H1 (cell line): ENCODE data around the gene ARHGEF7. TPM values are rescaled to one million over a fixed set of nuclear protein-coding genes. Genes with fewer than 3 reads are reported as not detected.

Experiments used
- CTCF ChIA-PET: fragments of 300-600 bp; sonication (Branson Sonifier 250); formaldehyde crosslinking; loops from one replicate; lab custom pipeline; 2021; ENCODE audit not compliant: partially characterized antibody; lab: Charles Lee
- POLR2A ChIA-PET: fragments of 300-600 bp; sonication (Branson Sonifier 250); formaldehyde crosslinking; loops from one replicate; lab custom pipeline; 2021; ENCODE audit warnings: inconsistent platforms; ENCODE audit not compliant: partially characterized antibody; lab: Charles Lee
- DNase-seq, 2 experiments: peaks; one replicate each; pipeline versions ENCODE4 v3.0.0 to v3.0.0-alpha.2; 2010 to 2022; ENCODE audit warnings: low spot score in 2 of 2, low read depth in 1 of 2, mixed read lengths in 1 of 2
- FAIRE-seq: peaks from 2 replicates; lab custom pipeline; 2011; peaks lifted over from hg19 to GRCh38; lab: Jason Lieb, UNC
- H2AFZ ChIP-seq: 2 replicates; pipeline ENCODE4 v1.8.1; 2012; ENCODE audit warnings: low read length, inconsistent platforms
- H2AK5ac ChIP-seq: 2 replicates; pipeline ENCODE4 v1.6.1; 2013; ENCODE audit warnings: low read depth, low read length
- H2BK120ac ChIP-seq: replicated peaks from 2 replicates; pipeline ENCODE3; 2013; ENCODE audit warnings: low read depth, low read length, inconsistent platforms
- H2BK12ac ChIP-seq: 2 replicates; pipeline ENCODE4 v1.6.1; 2013; ENCODE audit warnings: low read depth, low read length
- H2BK15ac ChIP-seq: 2 replicates; pipeline ENCODE4 v1.6.1; 2013; ENCODE audit warnings: low read length
- H2BK20ac ChIP-seq: 2 replicates; pipeline ENCODE4 v1.6.1; 2013; ENCODE audit warnings: low read length
- H2BK5ac ChIP-seq: 2 replicates; pipeline ENCODE4 v1.6.1; 2013; ENCODE audit warnings: low read depth, low read length
- H3K14ac ChIP-seq: 2 replicates; pipeline ENCODE4 v1.6.1; 2013; ENCODE audit warnings: inconsistent platforms; ENCODE audit not compliant: insufficient read length
- H3K18ac ChIP-seq: 2 replicates; pipeline ENCODE4 v1.6.1; 2013; ENCODE audit warnings: low read length; ENCODE audit errors: extremely low read depth
- H3K23ac ChIP-seq: 2 replicates; pipeline ENCODE4 v1.6.1; 2013; ENCODE audit warnings: inconsistent platforms; ENCODE audit not compliant: insufficient read length
- H3K23me2 ChIP-seq: 2 replicates; pipeline ENCODE4 v1.6.1; 2013; ENCODE audit warnings: low read depth, low read length
- H3K27ac ChIP-seq: 2 replicates; pipeline ENCODE4 v1.6.1; 2011; ENCODE audit warnings: low read depth, low read length, inconsistent platforms
- H3K27me3 ChIP-seq, 4 experiments: replicated peaks in 1 of 4; 1 replicate in 1 of 4; 2 replicates in 3 of 4; pipeline versions ENCODE4 v1.6.1 to v1.8.1; 2011 to 2013; ENCODE audit warnings: low read length in 3 of 4, mild to moderate bottlenecking in 3 of 4, inconsistent platforms in 2 of 4, mixed read lengths in 2 of 4, moderate library complexity in 1 of 4; ENCODE audit not compliant: control insufficient read depth in 3 of 4, insufficient read depth in 3 of 4; ENCODE audit errors: extremely low read depth in 1 of 4
- H3K36me3 ChIP-seq, 4 experiments: 2 replicates each; pipeline versions ENCODE4 v1.6.1 to v1.8.1; 2011 to 2013; ENCODE audit warnings: mild to moderate bottlenecking in 4 of 4, low read length in 3 of 4, moderate library complexity in 2 of 4, control low read depth in 1 of 4, inconsistent platforms in 1 of 4; ENCODE audit not compliant: insufficient read depth in 4 of 4, control insufficient read depth in 2 of 4
- H3K4ac ChIP-seq: replicated peaks from 2 replicates; pipeline ENCODE3; 2013; ENCODE audit warnings: low read length, low read depth, mixed read lengths, inconsistent platforms; ENCODE audit not compliant: insufficient read length
- H3K4me1 ChIP-seq, 4 experiments: replicated peaks in 1 of 4; 1 replicate in 1 of 4; 2 replicates in 3 of 4; pipeline versions ENCODE4 v1.6.1 to v1.8.1; 2011 to 2013; ENCODE audit warnings: low read length in 3 of 4, inconsistent platforms in 2 of 4, mixed read lengths in 1 of 4; ENCODE audit not compliant: insufficient read depth in 4 of 4, control insufficient read depth in 3 of 4
- H3K4me2 ChIP-seq, 2 experiments: 2 replicates each; pipeline versions ENCODE4 v1.6.1 to v1.8.1; 2011 to 2013; ENCODE audit warnings: low read depth in 2 of 2, low read length in 2 of 2, control low read depth in 1 of 2, inconsistent platforms in 1 of 2, mild to moderate bottlenecking in 1 of 2; ENCODE audit not compliant: insufficient read depth in 1 of 2
- H3K4me3 ChIP-seq, 4 experiments: fragments of 200-600, 300-600 bp in 1 of 4; sonication (generic), shearing (Covaris generic), sonication (Bioruptor Twin) in 1 of 4; 2 replicates each; pipeline versions ENCODE4 v1.5.1 to v1.8.1; 2011 to 2016; ENCODE audit warnings: low read length in 4 of 4, low read depth in 3 of 4, control low read depth in 2 of 4, inconsistent platforms in 2 of 4, mild to moderate bottlenecking in 2 of 4, mixed read lengths in 1 of 4, moderate library complexity in 1 of 4; ENCODE audit not compliant: insufficient read depth in 2 of 4; ENCODE audit errors: extremely low read depth in 1 of 4
- H3K56ac ChIP-seq: replicated peaks from 2 replicates; pipeline ENCODE3; 2013; ENCODE audit warnings: low read depth, mild to moderate bottlenecking, mixed read lengths, low read length, inconsistent platforms; ENCODE audit not compliant: insufficient read length
- H3K79me1 ChIP-seq: 2 replicates; pipeline ENCODE4 v1.6.1; 2013; ENCODE audit warnings: low read depth, low read length, control low read depth
- H3K79me2 ChIP-seq, 2 experiments: 2 replicates each; pipeline versions ENCODE4 v1.6.1 to v1.8.1; 2012 to 2013; ENCODE audit warnings: low read length in 2 of 2, mild to moderate bottlenecking in 2 of 2, inconsistent platforms in 1 of 2; ENCODE audit not compliant: insufficient read depth in 2 of 2, control insufficient read depth in 1 of 2
- H3K9ac ChIP-seq, 4 experiments: replicated peaks in 1 of 4; 1 replicate in 1 of 4; 2 replicates in 3 of 4; pipeline versions ENCODE4 v1.6.1 to v1.8.1; 2011 to 2013; ENCODE audit warnings: low read depth in 3 of 4, low read length in 3 of 4, control low read depth in 2 of 4, mild to moderate bottlenecking in 2 of 4, moderate library complexity in 2 of 4, inconsistent platforms in 1 of 4; ENCODE audit errors: extremely low read depth in 1 of 4
- H3K9me3 ChIP-seq, 2 experiments: 2 replicates each; pipeline versions ENCODE4 v1.6.1 to v1.8.1; 2012 to 2013; ENCODE audit warnings: mild to moderate bottlenecking in 2 of 2, moderate library complexity in 2 of 2, control low read depth in 1 of 2, inconsistent platforms in 1 of 2, low read depth in 1 of 2, low read length in 1 of 2, mixed read lengths in 1 of 2; ENCODE audit not compliant: insufficient read depth in 2 of 2
- H4K20me1 ChIP-seq, 2 experiments: replicated peaks in 1 of 2; 2 replicates each; pipeline versions ENCODE3 to v1.8.1; 2011 to 2013; ENCODE audit warnings: inconsistent platforms in 2 of 2, low read length in 2 of 2, mild to moderate bottlenecking in 1 of 2; ENCODE audit not compliant: insufficient read depth in 2 of 2, control insufficient read depth in 1 of 2
- H4K5ac ChIP-seq: 2 replicates; pipeline ENCODE4 v1.6.1; 2013; ENCODE audit warnings: low read length, low read depth, mixed read lengths, inconsistent platforms; ENCODE audit not compliant: insufficient read length
- H4K8ac ChIP-seq: 2 replicates; pipeline ENCODE4 v1.8.0; 2013; ENCODE audit warnings: mild to moderate bottlenecking, moderate library complexity, low read length, inconsistent platforms; ENCODE audit not compliant: insufficient read depth; ENCODE audit errors: extremely low read depth
- H4K91ac ChIP-seq: replicated peaks from 2 replicates; pipeline ENCODE3; 2013; ENCODE audit warnings: low read length, mixed read lengths, inconsistent platforms; ENCODE audit not compliant: insufficient read length
- GTF2F1 ChIP-seq: IDR thresholded peaks from 2 replicates; pipeline ENCODE4 v1.6.1; 2012; ENCODE audit warnings: low read depth, low read length, improper control_type of control experiment, borderline replicate concordance
- WGBS, 2 experiments: shearing (Covaris generic) in 1 of 2; methylation state at CpG; one replicate each; pipeline versions ENCODE4 v1.1.6 to v1.1.7; 2013 to 2015; ENCODE audit warnings: low lambda C conversion rate in 2 of 2, mixed read lengths in 2 of 2, inconsistent platforms in 1 of 2, low coverage in 1 of 2, missing lambda C conversion rate in 1 of 2; ENCODE audit not compliant: insufficient replicate concordance in 2 of 2, insufficient coverage in 1 of 2, insufficient read length in 1 of 2; ENCODE audit errors: extremely low coverage in 1 of 2, missing lambda C conversion rate in 1 of 2; 5-methylcytosine and 5-hydroxymethylcytosine counted together
- polyA plus RNA-seq, 7 experiments: library from polyadenylated mRNA; depleted of rRNA in 3 of 7; stranded (reverse) in 5 of 7; unstranded in 2 of 7; fragments of >200 nt in 5 of 7; fragments of 200-250 nt in 2 of 7; gene quantifications; 1 replicate in 5 of 7; 2 replicates in 1 of 7; 4 replicates in 1 of 7; pipeline versions ENCODE4 v1.2.1 to v1.2.3, GENCODE V29; 2011 to 2013; ENCODE audit warnings: missing spikeins in 2 of 7, mixed read lengths in 2 of 7
- total RNA-seq: library from RNA; stranded (reverse); fragmentation: NEBNext Ultra II Directional; extraction: Animal tissue kit (Norgen Biotek cat#: 25700); gene quantifications from 2 replicates; pipeline ENCODE4 v1.2.1, GENCODE V29; 2021
- TF ChIP-seq, protein P1 (sequence below): IDR thresholded peaks from 2 replicates; pipeline ENCODE4 v1.6.1; 2012; ENCODE audit warnings: inconsistent platforms

Gene ARHGEF7
- total and polyA plus RNA-seq, 2 of the 8 experiments (the other 6 are each of a cell fraction or from before 2014, with no cell fraction given): 26.2 to 56.5 TPM

DNA sequence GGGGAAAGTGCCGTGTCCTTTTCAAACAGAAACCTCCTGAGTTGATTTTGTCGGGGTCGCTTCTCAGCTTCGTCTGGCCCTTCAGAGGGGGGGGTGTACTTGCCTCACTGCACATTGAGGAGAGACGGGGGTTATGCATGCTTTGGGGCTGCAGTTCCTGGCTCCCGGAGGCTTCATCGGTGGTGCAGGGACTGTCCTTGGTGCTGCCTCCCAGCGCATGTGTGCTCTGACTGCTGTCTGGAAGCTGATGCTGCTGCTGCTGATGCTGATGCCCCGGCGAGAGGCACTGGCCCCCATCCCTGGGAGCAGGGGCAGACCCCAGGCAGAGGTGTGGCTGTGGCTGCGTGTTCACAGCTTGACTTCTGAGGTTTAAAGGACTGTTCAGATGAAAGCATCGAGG lies 91.0 kb downstream of the ARHGEF7 start:
- H3K79me2 ChIP-seq: peaks cover 0 to 91% of the 10 kb centered on the region in 2 experiments; a peak in 3 of 4 replicates
- peaks cover 9 to 30% (median 22%) of the 10 kb centered on the region in 4 experiments for H3K4me1 ChIP-seq
- no peak overlapping the region for H2BK20ac ChIP-seq
- DNase-seq (no peak), FAIRE-seq (no peak)
- TF ChIP-seq, protein P1, sequence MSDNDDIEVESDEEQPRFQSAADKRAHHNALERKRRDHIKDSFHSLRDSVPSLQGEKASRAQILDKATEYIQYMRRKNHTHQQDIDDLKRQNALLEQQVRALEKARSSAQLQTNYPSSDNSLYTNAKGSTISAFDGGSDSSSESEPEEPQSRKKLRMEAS: peak; percentile 29; the same call in 1 of the 2 replicates
- no peak for TF ChIP-seq GTF2F1
- H3K9me3 ChIP-seq: no peaks in the 10 kb centered on the region
- no peak overlapping the region for H2BK15ac ChIP-seq
- no peak overlapping the region for H3K4ac ChIP-seq
- H3K36me3 ChIP-seq: no peaks in the 10 kb centered on the region
- no peak overlapping the region for H3K23ac ChIP-seq
- POLR2A ChIA-PET: no interaction called here
- peak overlapping the region; percentile 33; the same call in 1 of the 2 replicates for H2BK12ac ChIP-seq
- no peak overlapping the region for H4K91ac ChIP-seq
- 83% methylated on average over 12 of the region's 12 CpGs; no CpG with 5 or more reads in 1 of the 2 experiments for WGBS, 2 experiments
- peak overlapping the region; percentile 38; the same call in 1 of the 2 replicates for H2BK5ac ChIP-seq
- no peaks in the 10 kb centered on the region for H3K27me3 ChIP-seq
- H4K5ac ChIP-seq: no peak overlapping the region
- H2AFZ ChIP-seq: no peak overlapping the region
- no peaks in the 10 kb centered on the region; the same call in 1 of the 2 replicates for H3K23me2 ChIP-seq
- no peak overlapping the region for H2AK5ac ChIP-seq
- CTCF ChIA-PET: interaction anchor here (1.0 to 1.3 kb wide), 2 partner anchors 9 to 17 kb away, joined by 3 to 4 read pairs; no protein-coding TSS in a partner anchor
- H2BK120ac ChIP-seq: no peak overlapping the region
- no peak overlapping the region for H4K8ac ChIP-seq
- H3K79me1 ChIP-seq: peaks cover 18% of the 10 kb centered on the region
- peaks cover 11 to 30% of the 10 kb centered on the region in 2 experiments for H4K20me1 ChIP-seq
- no peak overlapping the region for H3K4me3 ChIP-seq
- H3K18ac ChIP-seq: no peak overlapping the region
- no peak overlapping the region for H3K27ac ChIP-seq
- no peak overlapping the region for H3K4me2 ChIP-seq
- H3K9ac ChIP-seq: no peak overlapping the region
- no peak overlapping the region for H3K56ac ChIP-seq
- H3K14ac ChIP-seq: no peak overlapping the region
